KMS-11 (cell line): ENCODE data around the gene BAD.

Source experiments
- H2AFZ ChIP-seq: fragments of 200-600 bp; sonication (generic); 2 replicates; pipeline ENCODE4 v1.6.1; 2016; ENCODE audit warnings: antibody characterized with exemption, mixed run types, low read depth
- H3K27ac ChIP-seq: fragments of 200-600 bp; sonication (generic); 2 replicates; pipeline ENCODE4 v1.6.1; 2016; ENCODE audit warnings: mild to moderate bottlenecking, mixed run types
- H3K27me3 ChIP-seq: fragments of 200-600 bp; sonication (generic); 2 replicates; pipeline ENCODE4 v1.6.1; 2017; ENCODE audit warnings: mild to moderate bottlenecking, low read depth, mixed run types, moderate library complexity; ENCODE audit not compliant: insufficient read depth
- H3K36me3 ChIP-seq: fragments of 200-600 bp; sonication (generic); 2 replicates; pipeline ENCODE4 v1.6.1; 2017; ENCODE audit warnings: mild to moderate bottlenecking, mixed run types; ENCODE audit not compliant: insufficient read depth
- H3K4me1 ChIP-seq: fragments of 200-600 bp; sonication (generic); 2 replicates; pipeline ENCODE4 v1.6.1; 2016; ENCODE audit warnings: mild to moderate bottlenecking, low read depth, mixed run types; ENCODE audit not compliant: poor library complexity, severe bottlenecking
- H3K4me2 ChIP-seq: fragments of 200-600 bp; sonication (generic); 2 replicates; pipeline ENCODE4 v1.7.0; 2016; ENCODE audit warnings: mild to moderate bottlenecking, mixed run types
- H3K4me3 ChIP-seq: fragments of 200-600 bp; sonication (generic); IDR thresholded peaks from 2 replicates; pipeline ENCODE4 v1.6.1; 2017; ENCODE audit warnings: low read depth, low read length, mixed read lengths; ENCODE audit not compliant: insufficient read depth
- H3K79me2 ChIP-seq: fragments of 200-600 bp; sonication (generic); 2 replicates; pipeline ENCODE4 v1.6.1; 2016; ENCODE audit warnings: low read depth, mixed run types; ENCODE audit not compliant: insufficient read depth
- H3K9ac ChIP-seq: fragments of 200-600 bp; sonication (generic); 2 replicates; pipeline ENCODE4 v1.6.1; 2016; ENCODE audit warnings: mild to moderate bottlenecking, mixed run types
- H4K20me1 ChIP-seq: fragments of 200-600 bp; sonication (generic); 2 replicates; pipeline ENCODE4 v1.6.1; 2016; ENCODE audit warnings: mild to moderate bottlenecking, mixed run types; ENCODE audit not compliant: insufficient read depth
- CTCF ChIP-seq: fragments of 200-600 bp; sonication (generic); conservative IDR thresholded peaks from 2 replicates; pipeline ENCODE4 v1.6.1; 2017; ENCODE audit warnings: low read depth, mild to moderate bottlenecking, antibody characterized with exemption, low read length, moderate library complexity, mixed read lengths

The BAD gene

GRCh38 chr11:64318766-64319761 is 34.6 kb upstream of the BAD start:
- TF ChIP-seq CTCF, result no peak
- peak overlapping the region; percentile 67; the same call in 1 of the 2 replicates for H2AFZ ChIP-seq
- no peaks in the 10 kb centered on the region for H3K36me3 ChIP-seq
- H3K4me2 ChIP-seq, result peak overlapping the region; percentile 91
- no peak overlapping the region for H3K4me3 ChIP-seq
- no peaks in the 10 kb centered on the region for H4K20me1 ChIP-seq
- H3K27ac ChIP-seq, result peak overlapping the region; percentile 88; the same call in 1 of the 2 replicates
- H3K9ac ChIP-seq, result peak overlapping the region; percentile 84; the same call in 1 of the 2 replicates
- H3K4me1 ChIP-seq, result peaks cover 33% of the 10 kb centered on the region
- H3K27me3 ChIP-seq, result no peaks in the 10 kb centered on the region
- peaks cover 10% of the 10 kb centered on the region; the same call in 1 of the 2 replicates for H3K79me2 ChIP-seq

GRCh38 chr11:64317961-64318765 is 33.7 kb upstream of the BAD start, which contains the start of gene PRDX5:
Gene PRDX5, plus strand, starts transcription at chr11:64318121. Its CDS starts 95 bp downstream, at chr11:64318216.
- Histone ChIP-seq H3K4me2 (peak within 1 kb of the TSS; percentile 94), H3K9ac (peak within 1 kb of the TSS; percentile 84), H3K79me2 (peaks cover 12% of the 10 kb centered on the region; the same call in 1 of the 2 replicates), H4K20me1 (no peaks in the 10 kb centered on the region), H3K27me3 (no peaks in the 10 kb centered on the region), H3K27ac (peak within 1 kb of the TSS; percentile 88), H3K4me3 (no peak within 1 kb of the TSS), H3K36me3 (no peaks in the 10 kb centered on the region), H3K4me1 (peaks cover 33% of the 10 kb centered on the region), H2AFZ (peak within 1 kb of the TSS; percentile 67; the same call in 1 of the 2 replicates)
- no peak for TF ChIP-seq CTCF

GRCh38 chr11:64317325-64317960 is 33.0 kb upstream of the BAD start, which contains the start of gene TRMT112:
Gene TRMT112, minus strand, starts transcription at chr11:64317559. Its CDS starts 33 bp downstream, at chr11:64317526.
- Histone ChIP-seq H2AFZ (peak within 1 kb of the TSS; percentile 67; the same call in 1 of the 2 replicates), H3K79me2 (peaks cover 19% of the 10 kb centered on the region; the same call in 1 of the 2 replicates), H4K20me1 (no peaks in the 10 kb centered on the region), H3K4me2 (peak within 1 kb of the TSS; percentile 94), H3K27ac (peak within 1 kb of the TSS; percentile 88), H3K4me1 (peaks cover 33% of the 10 kb centered on the region), H3K27me3 (no peaks in the 10 kb centered on the region), H3K36me3 (no peaks in the 10 kb centered on the region), H3K4me3 (no peak within 1 kb of the TSS), H3K9ac (peak within 1 kb of the TSS; percentile 84)
- no peak for TF ChIP-seq CTCF
